HepG2 (cell line): ENCODE data around the gene CHI3L1. TPM values are rescaled to one million over a fixed set of nuclear protein-coding genes. Genes with fewer than 3 reads are reported as not detected.

Experiments
- ATAC-seq: fragments of 200-7000 bp; cut with Tn5 transposase; 3 replicates; pipeline ENCODE4 v1.9.1; 2020; ENCODE audit warnings: mild to moderate bottlenecking, moderate library complexity
- BruUV-seq: library from RNA; stranded (reverse); fragments of 400-500 nt; replicated peaks from 2 replicates; lab custom pipeline; 2021; lab: Mats Ljungman, UMichigan
- CTCF ChIA-PET: fragments of 300-600 bp; formaldehyde crosslinking; extraction: SDS; loops from one replicate; lab custom pipeline; 2021; ENCODE audit warnings: low total read pairs, inconsistent platforms, low intra/inter-chr PET ratio; lab: Yijun Ruan, JAX
- POLR2A ChIA-PET: fragments of 350-600 bp; sonication (Branson Sonifier 250); formaldehyde crosslinking; loops from one replicate; lab custom pipeline; 2020; ENCODE audit warnings: antibody characterized with exemption, inconsistent platforms; lab: Yijun Ruan, JAX
- DNase-seq: peaks from one replicate; pipeline ENCODE4 v3.0.0-alpha.2; 2015; ENCODE audit warnings: low spot score
- FAIRE-seq: peaks from 3 replicates; lab custom pipeline; 2011; peaks lifted over from hg19 to GRCh38; lab: Jason Lieb, UNC
- H2AFZ ChIP-seq: one replicate; pipeline ENCODE4 v1.6.1; 2011; ENCODE audit warnings: low read length, inconsistent platforms
- H3K27ac ChIP-seq: fragments of 300-600 bp; 3 replicates; pipeline ENCODE4 v1.8.0; 2011; ENCODE audit warnings: mixed run types, mild to moderate bottlenecking, mixed read lengths, low read length, inconsistent platforms; ENCODE audit not compliant: insufficient read depth; ENCODE audit errors: extremely low read length
- H3K27me3 ChIP-seq, 2 experiments: fragments of 200-600 bp in 1 of 2; 2 replicates in 1 of 2; 3 replicates in 1 of 2; pipeline versions ENCODE4 v1.6.0 to v1.8.0; 2011; ENCODE audit warnings: low read length in 2 of 2, mild to moderate bottlenecking in 2 of 2, moderate library complexity in 2 of 2, inconsistent platforms in 1 of 2; ENCODE audit not compliant: insufficient read depth in 2 of 2, control insufficient read depth in 1 of 2
- H3K36me3 ChIP-seq, 2 experiments: fragments of 200-600 bp in 1 of 2; replicated peaks in 1 of 2; 2 replicates in 1 of 2; 3 replicates in 1 of 2; pipeline versions ENCODE4 v1.5.1 to v1.8.0; 2011; ENCODE audit warnings: low read length in 2 of 2, inconsistent platforms in 1 of 2; ENCODE audit not compliant: insufficient read depth in 2 of 2, control insufficient read depth in 1 of 2
- H3K4me1 ChIP-seq: 2 replicates; pipeline ENCODE4 v1.5.1; 2012; ENCODE audit warnings: low read length, inconsistent platforms; ENCODE audit not compliant: insufficient read depth
- H3K4me2 ChIP-seq: 2 replicates; pipeline ENCODE4 v1.6.0; 2011; ENCODE audit warnings: low read depth, low read length, inconsistent platforms
- H3K4me3 ChIP-seq, 3 experiments: fragments of 200-600 bp in 1 of 3; sonication (generic), shearing (Covaris generic) in 1 of 3; replicated peaks in 1 of 3; 2 replicates each; pipeline ENCODE4 v1.5.1; 2011 to 2016; ENCODE audit warnings: low read length in 3 of 3, inconsistent platforms in 2 of 3, low read depth in 2 of 3, mild to moderate bottlenecking in 2 of 3, control low read depth in 1 of 3, mixed read lengths in 1 of 3; ENCODE audit not compliant: insufficient read depth in 1 of 3
- H3K79me2 ChIP-seq: one replicate; pipeline ENCODE4 v1.6.1; 2011; ENCODE audit warnings: low read length, inconsistent platforms; ENCODE audit not compliant: insufficient read depth
- H3K9ac ChIP-seq: 2 replicates; pipeline ENCODE4 v1.6.0; 2011; ENCODE audit warnings: mild to moderate bottlenecking, low read depth, low read length, inconsistent platforms; ENCODE audit not compliant: insufficient read depth
- H3K9me3 ChIP-seq: 2 replicates; pipeline ENCODE4 v1.5.1; 2012; ENCODE audit warnings: mild to moderate bottlenecking, low read length
- H4K20me1 ChIP-seq: 2 replicates; pipeline ENCODE4 v1.6.0; 2011; ENCODE audit warnings: inconsistent platforms, mild to moderate bottlenecking, low read length, moderate library complexity; ENCODE audit not compliant: insufficient read depth
- HMG20A ChIP-seq: IDR thresholded peaks from 2 replicates; pipeline ENCODE4 v1.6.1; 2016; ENCODE audit warnings: borderline replicate concordance
- KAT2B ChIP-seq: fragments of 150-350 bp; IDR thresholded peaks from 2 replicates; pipeline ENCODE4 v1.6.1; 2014; ENCODE audit warnings: low read depth, low read length, borderline replicate concordance
- MYNN ChIP-seq: sonication (generic); formaldehyde crosslinking; IDR thresholded peaks from 2 replicates; pipeline ENCODE4 v1.4.0; 2020; ENCODE audit warnings: mild to moderate bottlenecking, low read depth, missing genetic modification reagents
- PLRG1 ChIP-seq: fragments of 450-650 bp; conservative IDR thresholded peaks from 2 replicates; pipeline ENCODE4 v1.6.1; 2016
- ZBTB21 ChIP-seq: sonication (generic); formaldehyde crosslinking; IDR thresholded peaks from 2 replicates; pipeline ENCODE4 v1.4.0; 2020; ENCODE audit warnings: missing genetic modification reagents
- ZNF253 ChIP-seq: sonication (generic); formaldehyde crosslinking; IDR thresholded peaks from 2 replicates; pipeline ENCODE4 v1.8.0; 2022; ENCODE audit warnings: mild to moderate bottlenecking, missing genetic modification reagents, borderline replicate concordance
- WGBS: methylation state at CpG from one replicate; pipeline ENCODE4 v1.1.6; 2017; ENCODE audit warnings: low lambda C conversion rate; 5-methylcytosine and 5-hydroxymethylcytosine counted together
- in situ Hi-C: cut with HindIII; loops from 2 replicates; pipeline ENCODE4 v1.10.0; 2017; ENCODE audit warnings: low pct_unique_long_range_greater_than_20kb; ENCODE audit not compliant: extremely low pct_ligation_motif_present
- intact Hi-C: fragments of 100-400 bp; cut with micrococcal nuclease; formaldehyde crosslinking; loops from one replicate; pipeline ENCODE4 v1.10.0; 2022; ENCODE audit not compliant: unreplicated experiment
- polyA plus RNA-seq, 8 experiments: library from polyadenylated mRNA; depleted of rRNA in 3 of 8; stranded (reverse) in 7 of 8; unstranded in 1 of 8; fragments of >200 nt; fragmentation: Illumina TruSeq in 4 of 8; extraction: Trizol in 4 of 8; gene quantifications; 2 replicates each; pipeline versions ENCODE4 v1.2.1 to v1.2.3, GENCODE V29; 2011 to 2016; ENCODE audit warnings: low read depth in 4 of 8, missing spikeins in 1 of 8, mixed read lengths in 1 of 8; ENCODE audit not compliant: insufficient read depth in 1 of 8
- total RNA-seq, 5 experiments: library from RNA; depleted of rRNA; stranded (reverse); fragments of >200 nt; fragmentation: Illumina TruSeq; extraction: Trizol; gene quantifications; 2 replicates each; pipeline ENCODE4 v1.2.3, GENCODE V29; 2016; ENCODE audit warnings: low read depth in 1 of 5
- TF ChIP-seq, protein P1 (sequence below): sonication (generic); formaldehyde crosslinking; conservative IDR thresholded peaks from 2 replicates; pipeline ENCODE4 v1.4.0; 2020; ENCODE audit warnings: mild to moderate bottlenecking, missing genetic modification reagents, moderate library complexity
- TF ChIP-seq, protein P2 (sequence below): sonication (generic); formaldehyde crosslinking; IDR thresholded peaks from 2 replicates; pipeline ENCODE4 v1.4.0; 2020; ENCODE audit warnings: missing genetic modification reagents, borderline replicate concordance
- TF ChIP-seq, protein P3 (sequence below): sonication (generic); formaldehyde crosslinking; IDR thresholded peaks from 2 replicates; pipeline ENCODE4 v1.4.0; 2020; ENCODE audit warnings: missing genetic modification reagents, borderline replicate concordance
- TF ChIP-seq, protein P4 (sequence below): sonication (generic); formaldehyde crosslinking; IDR thresholded peaks from 2 replicates; pipeline ENCODE4 v1.4.0; 2020; ENCODE audit warnings: missing genetic modification reagents
- TF ChIP-seq, protein P5 (sequence below): sonication (generic); formaldehyde crosslinking; IDR thresholded peaks from 2 replicates; pipeline ENCODE4 v1.8.0; 2022; ENCODE audit warnings: missing genetic modification reagents, mild to moderate bottlenecking, moderate library complexity, borderline replicate concordance

CHI3L1 gene
- total and polyA plus RNA-seq, 2 of the 13 experiments (the other 11 are each of a cell fraction or from before 2014, with no cell fraction given), result 0.09 to 0.13 TPM

DNA sequence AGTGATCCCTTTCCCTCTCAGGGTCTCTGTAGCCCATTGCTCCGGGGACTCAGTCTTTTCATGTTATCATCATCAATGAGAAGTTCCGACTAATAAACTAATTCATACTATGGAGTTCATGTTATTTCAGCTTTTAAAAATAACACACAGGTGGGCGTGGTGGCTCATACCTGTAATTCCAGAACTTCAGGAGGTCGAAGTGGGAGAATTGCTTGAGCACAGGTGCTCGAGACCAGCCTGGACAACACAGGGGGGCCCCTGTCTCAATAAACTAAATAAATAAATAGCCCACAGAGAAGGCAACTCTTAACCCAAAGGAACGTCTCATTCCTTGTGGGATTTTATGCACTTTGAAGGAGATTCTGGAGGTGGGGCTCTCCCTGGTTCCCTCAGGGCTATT lies 25.3 kb downstream of the CHI3L1 start:
- CTCF ChIA-PET, result no interaction called here
- Histone ChIP-seq H3K4me2 (no peak overlapping the region), H3K4me3 (no peak overlapping the region), H3K36me3 (no peaks in the 10 kb centered on the region), H3K9me3 (no peaks in the 10 kb centered on the region)
- 18% methylated on average over 6 of the region's 6 CpGs for WGBS
- no peak for DNase-seq
- TF ChIP-seq, protein P1, sequence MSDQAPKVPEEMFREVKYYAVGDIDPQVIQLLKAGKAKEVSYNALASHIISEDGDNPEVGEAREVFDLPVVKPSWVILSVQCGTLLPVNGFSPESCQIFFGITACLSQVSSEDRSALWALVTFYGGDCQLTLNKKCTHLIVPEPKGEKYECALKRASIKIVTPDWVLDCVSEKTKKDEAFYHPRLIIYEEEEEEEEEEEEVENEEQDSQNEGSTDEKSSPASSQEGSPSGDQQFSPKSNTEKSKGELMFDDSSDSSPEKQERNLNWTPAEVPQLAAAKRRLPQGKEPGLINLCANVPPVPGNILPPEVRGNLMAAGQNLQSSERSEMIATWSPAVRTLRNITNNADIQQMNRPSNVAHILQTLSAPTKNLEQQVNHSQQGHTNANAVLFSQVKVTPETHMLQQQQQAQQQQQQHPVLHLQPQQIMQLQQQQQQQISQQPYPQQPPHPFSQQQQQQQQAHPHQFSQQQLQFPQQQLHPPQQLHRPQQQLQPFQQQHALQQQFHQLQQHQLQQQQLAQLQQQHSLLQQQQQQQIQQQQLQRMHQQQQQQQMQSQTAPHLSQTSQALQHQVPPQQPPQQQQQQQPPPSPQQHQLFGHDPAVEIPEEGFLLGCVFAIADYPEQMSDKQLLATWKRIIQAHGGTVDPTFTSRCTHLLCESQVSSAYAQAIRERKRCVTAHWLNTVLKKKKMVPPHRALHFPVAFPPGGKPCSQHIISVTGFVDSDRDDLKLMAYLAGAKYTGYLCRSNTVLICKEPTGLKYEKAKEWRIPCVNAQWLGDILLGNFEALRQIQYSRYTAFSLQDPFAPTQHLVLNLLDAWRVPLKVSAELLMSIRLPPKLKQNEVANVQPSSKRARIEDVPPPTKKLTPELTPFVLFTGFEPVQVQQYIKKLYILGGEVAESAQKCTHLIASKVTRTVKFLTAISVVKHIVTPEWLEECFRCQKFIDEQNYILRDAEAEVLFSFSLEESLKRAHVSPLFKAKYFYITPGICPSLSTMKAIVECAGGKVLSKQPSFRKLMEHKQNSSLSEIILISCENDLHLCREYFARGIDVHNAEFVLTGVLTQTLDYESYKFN (CRISPR knock-in tag), result no peak
- TF ChIP-seq PLRG1 (no peak), KAT2B (no peak), ZBTB21 (no peak), HMG20A (CRISPR knock-in tag) (no peak), ZNF253 (no peak), MYNN (CRISPR knock-in tag) (no peak)
- TF ChIP-seq, protein P2, sequence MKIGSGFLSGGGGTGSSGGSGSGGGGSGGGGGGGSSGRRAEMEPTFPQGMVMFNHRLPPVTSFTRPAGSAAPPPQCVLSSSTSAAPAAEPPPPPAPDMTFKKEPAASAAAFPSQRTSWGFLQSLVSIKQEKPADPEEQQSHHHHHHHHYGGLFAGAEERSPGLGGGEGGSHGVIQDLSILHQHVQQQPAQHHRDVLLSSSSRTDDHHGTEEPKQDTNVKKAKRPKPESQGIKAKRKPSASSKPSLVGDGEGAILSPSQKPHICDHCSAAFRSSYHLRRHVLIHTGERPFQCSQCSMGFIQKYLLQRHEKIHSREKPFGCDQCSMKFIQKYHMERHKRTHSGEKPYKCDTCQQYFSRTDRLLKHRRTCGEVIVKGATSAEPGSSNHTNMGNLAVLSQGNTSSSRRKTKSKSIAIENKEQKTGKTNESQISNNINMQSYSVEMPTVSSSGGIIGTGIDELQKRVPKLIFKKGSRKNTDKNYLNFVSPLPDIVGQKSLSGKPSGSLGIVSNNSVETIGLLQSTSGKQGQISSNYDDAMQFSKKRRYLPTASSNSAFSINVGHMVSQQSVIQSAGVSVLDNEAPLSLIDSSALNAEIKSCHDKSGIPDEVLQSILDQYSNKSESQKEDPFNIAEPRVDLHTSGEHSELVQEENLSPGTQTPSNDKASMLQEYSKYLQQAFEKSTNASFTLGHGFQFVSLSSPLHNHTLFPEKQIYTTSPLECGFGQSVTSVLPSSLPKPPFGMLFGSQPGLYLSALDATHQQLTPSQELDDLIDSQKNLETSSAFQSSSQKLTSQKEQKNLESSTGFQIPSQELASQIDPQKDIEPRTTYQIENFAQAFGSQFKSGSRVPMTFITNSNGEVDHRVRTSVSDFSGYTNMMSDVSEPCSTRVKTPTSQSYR (CRISPR knock-in tag), result no peak
- TF ChIP-seq, protein P3, sequence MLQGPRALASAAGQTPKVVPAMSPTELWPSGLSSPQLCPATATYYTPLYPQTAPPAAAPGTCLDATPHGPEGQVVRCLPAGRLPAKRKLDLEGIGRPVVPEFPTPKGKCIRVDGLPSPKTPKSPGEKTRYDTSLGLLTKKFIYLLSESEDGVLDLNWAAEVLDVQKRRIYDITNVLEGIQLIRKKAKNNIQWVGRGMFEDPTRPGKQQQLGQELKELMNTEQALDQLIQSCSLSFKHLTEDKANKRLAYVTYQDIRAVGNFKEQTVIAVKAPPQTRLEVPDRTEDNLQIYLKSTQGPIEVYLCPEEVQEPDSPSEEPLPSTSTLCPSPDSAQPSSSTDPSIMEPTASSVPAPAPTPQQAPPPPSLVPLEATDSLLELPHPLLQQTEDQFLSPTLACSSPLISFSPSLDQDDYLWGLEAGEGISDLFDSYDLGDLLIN (CRISPR knock-in tag), result no peak
- TF ChIP-seq, protein P4, sequence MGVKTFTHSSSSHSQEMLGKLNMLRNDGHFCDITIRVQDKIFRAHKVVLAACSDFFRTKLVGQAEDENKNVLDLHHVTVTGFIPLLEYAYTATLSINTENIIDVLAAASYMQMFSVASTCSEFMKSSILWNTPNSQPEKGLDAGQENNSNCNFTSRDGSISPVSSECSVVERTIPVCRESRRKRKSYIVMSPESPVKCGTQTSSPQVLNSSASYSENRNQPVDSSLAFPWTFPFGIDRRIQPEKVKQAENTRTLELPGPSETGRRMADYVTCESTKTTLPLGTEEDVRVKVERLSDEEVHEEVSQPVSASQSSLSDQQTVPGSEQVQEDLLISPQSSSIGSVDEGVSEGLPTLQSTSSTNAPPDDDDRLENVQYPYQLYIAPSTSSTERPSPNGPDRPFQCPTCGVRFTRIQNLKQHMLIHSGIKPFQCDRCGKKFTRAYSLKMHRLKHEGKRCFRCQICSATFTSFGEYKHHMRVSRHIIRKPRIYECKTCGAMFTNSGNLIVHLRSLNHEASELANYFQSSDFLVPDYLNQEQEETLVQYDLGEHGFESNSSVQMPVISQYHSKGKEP, result no peak
- TF ChIP-seq, protein P5, sequence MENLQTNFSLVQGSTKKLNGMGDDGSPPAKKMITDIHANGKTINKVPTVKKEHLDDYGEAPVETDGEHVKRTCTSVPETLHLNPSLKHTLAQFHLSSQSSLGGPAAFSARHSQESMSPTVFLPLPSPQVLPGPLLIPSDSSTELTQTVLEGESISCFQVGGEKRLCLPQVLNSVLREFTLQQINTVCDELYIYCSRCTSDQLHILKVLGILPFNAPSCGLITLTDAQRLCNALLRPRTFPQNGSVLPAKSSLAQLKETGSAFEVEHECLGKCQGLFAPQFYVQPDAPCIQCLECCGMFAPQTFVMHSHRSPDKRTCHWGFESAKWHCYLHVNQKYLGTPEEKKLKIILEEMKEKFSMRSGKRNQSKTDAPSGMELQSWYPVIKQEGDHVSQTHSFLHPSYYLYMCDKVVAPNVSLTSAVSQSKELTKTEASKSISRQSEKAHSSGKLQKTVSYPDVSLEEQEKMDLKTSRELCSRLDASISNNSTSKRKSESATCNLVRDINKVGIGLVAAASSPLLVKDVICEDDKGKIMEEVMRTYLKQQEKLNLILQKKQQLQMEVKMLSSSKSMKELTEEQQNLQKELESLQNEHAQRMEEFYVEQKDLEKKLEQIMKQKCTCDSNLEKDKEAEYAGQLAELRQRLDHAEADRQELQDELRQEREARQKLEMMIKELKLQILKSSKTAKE, result no peak
- TF ChIP-seq, all 625 proteins: peak for 0
- no peaks in the 10 kb centered on the region for H3K79me2 ChIP-seq
- intact Hi-C loops, result no loop called here
- no peaks in the 10 kb centered on the region for H4K20me1 ChIP-seq
- H3K4me1 ChIP-seq, result no peaks in the 10 kb centered on the region
- POLR2A ChIA-PET, result no interaction called here
- H3K27ac ChIP-seq, result no peak overlapping the region
- ATAC-seq, result no peak
- no peak overlapping the region for H2AFZ ChIP-seq
- no peak for FAIRE-seq
- in situ Hi-C loops, result no loop called here
- BruUV-seq, result no TSS peak
- H3K27me3 ChIP-seq, result peaks cover 0 to 1% of the 10 kb centered on the region in 2 experiments; a peak in 2 of 5 replicates
- H3K9ac ChIP-seq, result no peak overlapping the region
